GM23338 (cell line): ENCODE results near the gene RASEF. TPM values are rescaled to one million over a fixed set of nuclear protein-coding genes. Genes with fewer than 3 reads are reported as not detected.

Experiments used
- ATAC-seq: fragments of 200-7000 bp; cut with Tn5 transposase; 3 replicates; pipeline ENCODE4 v1.9.1; 2020
- DNase-seq: peaks from one replicate; pipeline ENCODE4 v3.0.0-alpha.2; 2015; ENCODE audit warnings: low spot score
- H2AFZ ChIP-seq: fragments of 200-600 bp; sonication (generic); 2 replicates; pipeline ENCODE4 v1.8.0; 2016; ENCODE audit warnings: antibody characterized with exemption, mild to moderate bottlenecking, moderate library complexity
- H3F3A ChIP-seq: fragments of 200-600 bp; sonication (generic); replicated peaks from 2 replicates; pipeline ENCODE4 v1.8.0; 2017; ENCODE audit warnings: antibody characterized with exemption, mixed run types, low read depth
- H3K27ac ChIP-seq: fragments of 200-600 bp; sonication (generic); 2 replicates; pipeline ENCODE4 v1.6.1; 2016; ENCODE audit warnings: low read depth
- H3K27me3 ChIP-seq: fragments of 200-600 bp; sonication (generic); 2 replicates; pipeline ENCODE4 v1.8.0; 2016; ENCODE audit warnings: mild to moderate bottlenecking, mixed run types, moderate library complexity; ENCODE audit not compliant: insufficient read depth
- H3K36me3 ChIP-seq: fragments of 200-600 bp; sonication (generic); 2 replicates; pipeline ENCODE4 v1.8.0; 2016; ENCODE audit warnings: mild to moderate bottlenecking; ENCODE audit not compliant: insufficient read depth
- H3K4me1 ChIP-seq: fragments of 200-600 bp; sonication (generic); 2 replicates; pipeline ENCODE4 v1.8.0; 2016; ENCODE audit warnings: mild to moderate bottlenecking, moderate library complexity; ENCODE audit not compliant: insufficient read depth
- H3K4me2 ChIP-seq: fragments of 200-600 bp; sonication (generic); 2 replicates; pipeline ENCODE4 v1.7.1; 2017; ENCODE audit warnings: mixed run types
- H3K4me3 ChIP-seq: fragments of 200-600 bp; sonication (generic); 2 replicates; pipeline ENCODE4 v1.6.1; 2016; ENCODE audit warnings: mixed run types
- H3K79me2 ChIP-seq: fragments of 200-600 bp; sonication (generic); replicated peaks from 2 replicates; pipeline ENCODE4 v1.8.0; 2017; ENCODE audit warnings: mild to moderate bottlenecking; ENCODE audit not compliant: insufficient read depth
- H3K9me2 ChIP-seq: fragments of 200-600 bp; sonication (generic); 2 replicates; pipeline ENCODE4 v1.8.0; 2017; ENCODE audit not compliant: insufficient read depth
- H4K20me1 ChIP-seq: fragments of 200-600 bp; sonication (generic); replicated peaks from 2 replicates; pipeline ENCODE4 v1.8.0; 2017; ENCODE audit warnings: mild to moderate bottlenecking; ENCODE audit not compliant: insufficient read depth
- H3K27ac Mint-ChIP-seq: 2 replicates; pipeline ENCODE4 v1.8.0; 2020; ENCODE audit warnings: inconsistent platforms, mild to moderate bottlenecking, moderate library complexity, mixed read lengths
- H3K27me3 Mint-ChIP-seq: 3 replicates; pipeline ENCODE4 v1.8.0; 2022; ENCODE audit warnings: low read depth, mild to moderate bottlenecking, moderate library complexity, mixed read lengths, inconsistent platforms; ENCODE audit not compliant: insufficient read depth, poor library complexity
- H3K36me3 Mint-ChIP-seq: 3 replicates; pipeline ENCODE4 v1.8.0; 2021; ENCODE audit warnings: low read depth, mild to moderate bottlenecking, inconsistent platforms, moderate library complexity, mixed read lengths
- H3K4me1 Mint-ChIP-seq: 3 replicates; pipeline ENCODE4 v1.8.0; 2020; ENCODE audit warnings: mild to moderate bottlenecking, inconsistent platforms, mixed read lengths
- H3K4me3 Mint-ChIP-seq: 3 replicates; pipeline ENCODE4 v1.8.0; 2021; ENCODE audit warnings: moderate library complexity, mild to moderate bottlenecking, inconsistent platforms, mixed read lengths
- H3K9me3 Mint-ChIP-seq: 3 replicates; pipeline ENCODE4 v1.8.0; 2020; ENCODE audit warnings: moderate library complexity, mild to moderate bottlenecking, inconsistent platforms, mixed read lengths
- CREB1 ChIP-seq: fragments of 250-450 bp; sonication (Bioruptor Pico); IDR thresholded peaks from 2 replicates; pipeline ENCODE4 v1.5.0; 2020; ENCODE audit warnings: low read depth, mild to moderate bottlenecking, moderate library complexity
- CTCF ChIP-seq, 2 experiments: fragments of 200-600 bp in 1 of 2; sonication (generic) in 1 of 2; conservative IDR thresholded peaks; 2 replicates each; pipeline versions ENCODE4 v1.5.1 to v1.6.1; 2016 to 2017; ENCODE audit warnings: antibody characterized with exemption in 2 of 2, low read depth in 2 of 2, mild to moderate bottlenecking in 2 of 2, moderate library complexity in 1 of 2
- ETS1 ChIP-seq: IDR thresholded peaks from 2 replicates; pipeline ENCODE4 v1.6.1; 2016; ENCODE audit warnings: antibody characterized with exemption
- EZH2 ChIP-seq: fragments of 200-600 bp; sonication (generic); IDR thresholded peaks from one replicate; pipeline ENCODE4 v1.8.0; 2017; ENCODE audit warnings: antibody characterized with exemption, mild to moderate bottlenecking, low read depth; ENCODE audit not compliant: unreplicated experiment
- EZH2phosphoT487 ChIP-seq: fragments of 200-600 bp; sonication (generic); IDR thresholded peaks from one replicate; pipeline ENCODE4 v1.8.1; 2018; ENCODE audit warnings: antibody characterized with exemption; ENCODE audit not compliant: unreplicated experiment
- JUNB ChIP-seq: IDR thresholded peaks from one replicate; pipeline ENCODE4 v1.6.1; 2016; ENCODE audit warnings: antibody characterized with exemption; ENCODE audit not compliant: unreplicated experiment
- NANOG ChIP-seq: IDR thresholded peaks from 2 replicates; pipeline ENCODE4 v1.6.1; 2016; ENCODE audit warnings: antibody characterized with exemption, borderline replicate concordance
- POLR2AphosphoS5 ChIP-seq: IDR thresholded peaks from 2 replicates; pipeline ENCODE4 v1.6.1; 2016; ENCODE audit warnings: antibody characterized with exemption, low read depth
- STAT1 ChIP-seq: IDR thresholded peaks from one replicate; pipeline ENCODE4 v1.6.1; 2016; ENCODE audit warnings: antibody characterized with exemption; ENCODE audit not compliant: unreplicated experiment
- ZNF114 ChIP-seq: fragments of 250-450 bp; sonication (Bioruptor Pico); IDR thresholded peaks from 2 replicates; pipeline ENCODE4 v1.5.0; 2020; ENCODE audit warnings: mild to moderate bottlenecking, moderate library complexity
- ZNF331 ChIP-seq: fragments of 250-450 bp; sonication (Bioruptor Pico); IDR thresholded peaks from 2 replicates; pipeline ENCODE4 v1.5.0; 2020; ENCODE audit warnings: low read depth, mild to moderate bottlenecking, moderate library complexity
- polyA plus RNA-seq: library from polyadenylated mRNA; unstranded; fragments of >200 nt; fragmentation: Nextera tagmentation; extraction: Ambion mirVana; gene quantifications from 2 replicates; pipeline ENCODE4 v1.2.1, GENCODE V29; 2016
- total RNA-seq: library from RNA; depleted of rRNA; stranded (reverse); fragments of >200 nt; shearing (Covaris generic); gene quantifications from 2 replicates; pipeline ENCODE4 v1.2.3, GENCODE V29; 2014
- TF ChIP-seq, protein P1 (sequence below): fragments of 250-450 bp; sonication (Bioruptor Pico); IDR thresholded peaks from 2 replicates; pipeline ENCODE4 v1.5.0; 2020; ENCODE audit warnings: mild to moderate bottlenecking, moderate library complexity
- TF ChIP-seq, protein P2 (sequence below): IDR thresholded peaks from one replicate; pipeline ENCODE4 v1.6.1; 2018; ENCODE audit warnings: antibody characterized with exemption; ENCODE audit not compliant: unreplicated experiment

The RASEF gene
- total and polyA plus RNA-seq, 2 experiments from 2014 or later = 3.6 to 10.4 TPM

- Histone ChIP-seq H2AFZ (no peak overlapping the region), H3K9me2 (peaks cover 11% of the 10 kb centered on the region; the same call in 1 of the 2 replicates), H3K4me1 (peaks cover 9% of the 10 kb centered on the region; the same call in 1 of the 2 replicates), H3K4me3 (no peak overlapping the region), H4K20me1 (no peaks in the 10 kb centered on the region), H3F3A (no peaks in the 10 kb centered on the region), H3K79me2 (no peaks in the 10 kb centered on the region), H3K27ac (no peak overlapping the region), H3K4me2 (no peak overlapping the region), H3K36me3 (no peaks in the 10 kb centered on the region), H3K27me3 (no peaks in the 10 kb centered on the region)
- Mint-ChIP-seq H3K4me1 (peaks cover 17% of the 10 kb centered on the region), H3K36me3 (no peaks in the 10 kb centered on the region), H3K27me3 (no peaks in the 10 kb centered on the region), H3K4me3 (no peak overlapping the region), H3K27ac (no peak overlapping the region), H3K9me3 (no peaks in the 10 kb centered on the region)
- DNase-seq = no peak
- ATAC-seq = no peak
- TF ChIP-seq, protein P1, sequence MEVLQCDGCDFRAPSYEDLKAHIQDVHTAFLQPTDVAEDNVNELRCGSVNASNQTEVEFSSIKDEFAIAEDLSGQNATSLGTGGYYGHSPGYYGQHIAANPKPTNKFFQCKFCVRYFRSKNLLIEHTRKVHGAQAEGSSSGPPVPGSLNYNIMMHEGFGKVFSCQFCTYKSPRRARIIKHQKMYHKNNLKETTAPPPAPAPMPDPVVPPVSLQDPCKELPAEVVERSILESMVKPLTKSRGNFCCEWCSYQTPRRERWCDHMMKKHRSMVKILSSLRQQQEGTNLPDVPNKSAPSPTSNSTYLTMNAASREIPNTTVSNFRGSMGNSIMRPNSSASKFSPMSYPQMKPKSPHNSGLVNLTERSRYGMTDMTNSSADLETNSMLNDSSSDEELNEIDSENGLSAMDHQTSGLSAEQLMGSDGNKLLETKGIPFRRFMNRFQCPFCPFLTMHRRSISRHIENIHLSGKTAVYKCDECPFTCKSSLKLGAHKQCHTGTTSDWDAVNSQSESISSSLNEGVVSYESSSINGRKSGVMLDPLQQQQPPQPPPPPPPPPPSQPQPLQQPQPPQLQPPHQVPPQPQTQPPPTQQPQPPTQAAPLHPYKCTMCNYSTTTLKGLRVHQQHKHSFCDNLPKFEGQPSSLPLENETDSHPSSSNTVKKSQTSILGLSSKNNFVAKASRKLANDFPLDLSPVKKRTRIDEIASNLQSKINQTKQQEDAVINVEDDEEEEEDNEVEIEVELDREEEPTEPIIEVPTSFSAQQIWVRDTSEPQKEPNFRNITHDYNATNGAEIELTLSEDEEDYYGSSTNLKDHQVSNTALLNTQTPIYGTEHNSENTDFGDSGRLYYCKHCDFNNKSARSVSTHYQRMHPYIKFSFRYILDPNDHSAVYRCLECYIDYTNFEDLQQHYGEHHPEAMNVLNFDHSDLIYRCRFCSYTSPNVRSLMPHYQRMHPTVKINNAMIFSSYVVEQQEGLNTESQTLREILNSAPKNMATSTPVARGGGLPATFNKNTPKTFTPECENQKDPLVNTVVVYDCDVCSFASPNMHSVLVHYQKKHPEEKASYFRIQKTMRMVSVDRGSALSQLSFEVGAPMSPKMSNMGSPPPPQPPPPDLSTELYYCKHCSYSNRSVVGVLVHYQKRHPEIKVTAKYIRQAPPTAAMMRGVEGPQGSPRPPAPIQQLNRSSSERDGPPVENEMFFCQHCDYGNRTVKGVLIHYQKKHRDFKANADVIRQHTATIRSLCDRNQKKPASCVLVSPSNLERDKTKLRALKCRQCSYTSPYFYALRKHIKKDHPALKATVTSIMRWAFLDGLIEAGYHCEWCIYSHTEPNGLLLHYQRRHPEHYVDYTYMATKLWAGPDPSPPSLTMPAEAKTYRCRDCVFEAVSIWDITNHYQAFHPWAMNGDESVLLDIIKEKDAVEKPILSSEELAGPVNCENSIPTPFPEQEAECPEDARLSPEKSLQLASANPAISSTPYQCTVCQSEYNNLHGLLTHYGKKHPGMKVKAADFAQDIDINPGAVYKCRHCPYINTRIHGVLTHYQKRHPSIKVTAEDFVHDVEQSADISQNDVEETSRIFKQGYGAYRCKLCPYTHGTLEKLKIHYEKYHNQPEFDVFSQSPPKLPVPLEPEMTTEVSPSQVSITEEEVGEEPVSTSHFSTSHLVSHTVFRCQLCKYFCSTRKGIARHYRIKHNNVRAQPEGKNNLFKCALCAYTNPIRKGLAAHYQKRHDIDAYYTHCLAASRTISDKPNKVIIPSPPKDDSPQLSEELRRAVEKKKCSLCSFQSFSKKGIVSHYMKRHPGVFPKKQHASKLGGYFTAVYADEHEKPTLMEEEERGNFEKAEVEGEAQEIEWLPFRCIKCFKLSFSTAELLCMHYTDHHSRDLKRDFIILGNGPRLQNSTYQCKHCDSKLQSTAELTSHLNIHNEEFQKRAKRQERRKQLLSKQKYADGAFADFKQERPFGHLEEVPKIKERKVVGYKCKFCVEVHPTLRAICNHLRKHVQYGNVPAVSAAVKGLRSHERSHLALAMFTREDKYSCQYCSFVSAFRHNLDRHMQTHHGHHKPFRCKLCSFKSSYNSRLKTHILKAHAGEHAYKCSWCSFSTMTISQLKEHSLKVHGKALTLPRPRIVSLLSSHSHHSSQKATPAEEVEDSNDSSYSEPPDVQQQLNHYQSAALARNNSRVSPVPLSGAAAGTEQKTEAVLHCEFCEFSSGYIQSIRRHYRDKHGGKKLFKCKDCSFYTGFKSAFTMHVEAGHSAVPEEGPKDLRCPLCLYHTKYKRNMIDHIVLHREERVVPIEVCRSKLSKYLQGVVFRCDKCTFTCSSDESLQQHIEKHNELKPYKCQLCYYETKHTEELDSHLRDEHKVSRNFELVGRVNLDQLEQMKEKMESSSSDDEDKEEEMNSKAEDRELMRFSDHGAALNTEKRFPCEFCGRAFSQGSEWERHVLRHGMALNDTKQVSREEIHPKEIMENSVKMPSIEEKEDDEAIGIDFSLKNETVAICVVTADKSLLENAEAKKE (CRISPR knock-in tag) = no peak
- TF ChIP-seq CTCF (conservative IDR thresholded peaks at IDR 0.05; ENCODE audit: low read depth in 2 of 2) (no peak), CREB1 (CRISPR knock-in tag) (no peak), JUNB (no peak), POLR2AphosphoS5 (no peak), ZNF114 (CRISPR knock-in tag) (no peak), ZNF331 (CRISPR knock-in tag) (no peak), ETS1 (no peak), EZH2 (no peak), EZH2phosphoT487 (no peak), NANOG (no peak), STAT1 (no peak)
- TF ChIP-seq, protein P2, sequence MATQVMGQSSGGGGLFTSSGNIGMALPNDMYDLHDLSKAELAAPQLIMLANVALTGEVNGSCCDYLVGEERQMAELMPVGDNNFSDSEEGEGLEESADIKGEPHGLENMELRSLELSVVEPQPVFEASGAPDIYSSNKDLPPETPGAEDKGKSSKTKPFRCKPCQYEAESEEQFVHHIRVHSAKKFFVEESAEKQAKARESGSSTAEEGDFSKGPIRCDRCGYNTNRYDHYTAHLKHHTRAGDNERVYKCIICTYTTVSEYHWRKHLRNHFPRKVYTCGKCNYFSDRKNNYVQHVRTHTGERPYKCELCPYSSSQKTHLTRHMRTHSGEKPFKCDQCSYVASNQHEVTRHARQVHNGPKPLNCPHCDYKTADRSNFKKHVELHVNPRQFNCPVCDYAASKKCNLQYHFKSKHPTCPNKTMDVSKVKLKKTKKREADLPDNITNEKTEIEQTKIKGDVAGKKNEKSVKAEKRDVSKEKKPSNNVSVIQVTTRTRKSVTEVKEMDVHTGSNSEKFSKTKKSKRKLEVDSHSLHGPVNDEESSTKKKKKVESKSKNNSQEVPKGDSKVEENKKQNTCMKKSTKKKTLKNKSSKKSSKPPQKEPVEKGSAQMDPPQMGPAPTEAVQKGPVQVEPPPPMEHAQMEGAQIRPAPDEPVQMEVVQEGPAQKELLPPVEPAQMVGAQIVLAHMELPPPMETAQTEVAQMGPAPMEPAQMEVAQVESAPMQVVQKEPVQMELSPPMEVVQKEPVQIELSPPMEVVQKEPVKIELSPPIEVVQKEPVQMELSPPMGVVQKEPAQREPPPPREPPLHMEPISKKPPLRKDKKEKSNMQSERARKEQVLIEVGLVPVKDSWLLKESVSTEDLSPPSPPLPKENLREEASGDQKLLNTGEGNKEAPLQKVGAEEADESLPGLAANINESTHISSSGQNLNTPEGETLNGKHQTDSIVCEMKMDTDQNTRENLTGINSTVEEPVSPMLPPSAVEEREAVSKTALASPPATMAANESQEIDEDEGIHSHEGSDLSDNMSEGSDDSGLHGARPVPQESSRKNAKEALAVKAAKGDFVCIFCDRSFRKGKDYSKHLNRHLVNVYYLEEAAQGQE = no peak
Measured at GRCh38 chr9:82949203-82949602, 113.7 kb downstream of the RASEF start.
